GM12892 (cell line): ENCODE data around the gene CCDC152.
A peak's percentile ranks its signal among the peaks of the same experiment; 100 is the strongest.

Experiments used
- DNase-seq: peaks from one replicate; pipeline ENCODE4 v3.0.0; 2011; ENCODE audit not compliant: insufficient read length
- FAIRE-seq: peaks from 2 replicates; lab custom pipeline; 2011; peaks lifted over from hg19 to GRCh38; lab: Jason Lieb, UNC
- POLR2A ChIP-seq: IDR thresholded peaks from 2 replicates; pipeline ENCODE4 v1.6.1; 2011; ENCODE audit warnings: low read depth, low read length, control low read depth
- POLR2AphosphoS5 ChIP-seq: IDR thresholded peaks from 2 replicates; pipeline ENCODE4 v1.6.1; 2011; ENCODE audit warnings: low read depth, low read length, control low read depth
- TAF1 ChIP-seq: IDR thresholded peaks from 2 replicates; pipeline ENCODE4 v1.6.1; 2011; ENCODE audit warnings: low read depth, mild to moderate bottlenecking, control low read depth, low read length, borderline replicate concordance

Gene CCDC152

DNA sequence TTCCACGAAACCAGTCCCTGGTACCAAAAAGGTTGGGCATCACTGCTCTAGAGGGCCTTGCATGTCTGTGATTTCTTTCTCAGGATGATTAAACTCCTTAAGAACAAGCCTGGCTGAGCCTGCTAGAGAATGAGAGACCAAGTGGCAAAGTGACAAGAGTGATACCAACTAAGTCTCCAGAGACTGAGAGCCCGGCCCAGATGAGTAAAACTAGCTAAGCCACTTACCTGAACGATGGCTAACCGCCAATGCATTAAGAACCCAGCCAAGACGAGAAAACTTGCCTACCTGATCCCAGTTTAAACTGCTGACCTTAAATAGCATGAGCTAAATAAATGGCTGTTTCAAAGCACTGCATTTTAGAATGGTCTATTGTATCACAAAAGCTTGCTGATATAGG is 5.6 kb upstream of the CCDC152 start:
- no peak for DNase-seq
- no peak for FAIRE-seq
- TF ChIP-seq POLR2A (no peak), TAF1 (no peak), POLR2AphosphoS5 (no peak)

- DNase-seq: no peak
- FAIRE-seq: no peak
- TF ChIP-seq POLR2A (no peak), POLR2AphosphoS5 (no peak), TAF1 (no peak)
Measured at GRCh38 chr5:42753099-42753498, 3.5 kb upstream of the CCDC152 start.

- TF ChIP-seq POLR2A (no peak), TAF1 (no peak), POLR2AphosphoS5 (no peak)
- FAIRE-seq (no peak), DNase-seq (no peak)
Measured at GRCh38 chr5:42759456-42759855, 2.8 kb downstream of the CCDC152 start.

DNA sequence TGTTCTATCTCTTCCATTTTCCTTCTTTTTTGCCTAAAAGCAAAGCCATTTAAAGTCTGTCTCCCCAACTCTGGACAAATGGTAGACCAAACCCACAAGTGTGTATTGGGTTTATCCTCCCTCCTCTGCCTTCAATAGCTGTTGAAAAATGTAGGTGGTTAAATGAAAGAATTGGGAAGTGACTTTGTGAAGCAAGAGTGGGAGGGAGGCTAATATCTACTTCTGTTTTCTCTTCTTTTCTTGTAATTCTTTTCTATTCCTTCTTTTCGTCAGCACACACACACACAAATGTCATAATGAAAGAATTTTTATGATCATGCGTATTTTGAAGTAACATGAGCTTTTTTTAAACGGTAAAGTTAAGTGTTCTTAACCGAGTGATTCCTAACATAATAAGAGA is 3.8 kb downstream of the CCDC152 start:
- DNase-seq: no peak
- TF ChIP-seq TAF1 (no peak), POLR2A (no peak)
- FAIRE-seq: no peak

DNA sequence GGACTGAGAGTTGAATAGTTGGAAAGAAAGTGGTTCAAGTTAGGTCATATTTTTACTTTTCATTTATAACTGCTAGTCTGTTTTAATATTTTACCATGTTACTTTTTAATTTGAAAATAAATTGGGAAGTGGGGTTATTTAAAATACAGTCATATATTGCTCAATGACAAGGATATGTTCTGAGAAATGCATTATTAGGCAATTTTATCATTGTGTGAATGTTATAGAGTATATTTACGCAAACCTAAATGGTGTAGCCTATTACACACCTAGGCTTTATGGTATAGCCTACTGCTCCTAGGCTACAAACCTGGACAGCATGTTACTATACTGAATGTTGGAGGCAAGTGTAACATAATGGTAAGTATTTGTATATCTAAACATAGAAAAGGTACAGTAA is 5.2 kb downstream of the CCDC152 start:
- FAIRE-seq: no peak
- DNase-seq: no peak
- no peak for TF ChIP-seq TAF1

- TF ChIP-seq POLR2AphosphoS5: no peak
- no peak for TF ChIP-seq POLR2A
- no peak for TF ChIP-seq TAF1
- FAIRE-seq (peak; percentile 30), DNase-seq (no peak)
Measured at GRCh38 chr5:42767491-42768105, 11.0 kb downstream of the CCDC152 start.

GRCh38 chr5:42768106-42768504 is 11.5 kb downstream of the CCDC152 start:
- DNase-seq (no peak), FAIRE-seq (no peak)
- TF ChIP-seq POLR2A (no peak), POLR2AphosphoS5 (no peak), TAF1 (no peak)

GRCh38 chr5:42770003-42770402 is 13.4 kb downstream of the CCDC152 start:
- DNase-seq (no peak), FAIRE-seq (peak; percentile 24)
- TF ChIP-seq POLR2AphosphoS5: no peak
- no peak for TF ChIP-seq POLR2A
- no peak for TF ChIP-seq TAF1

DNA sequence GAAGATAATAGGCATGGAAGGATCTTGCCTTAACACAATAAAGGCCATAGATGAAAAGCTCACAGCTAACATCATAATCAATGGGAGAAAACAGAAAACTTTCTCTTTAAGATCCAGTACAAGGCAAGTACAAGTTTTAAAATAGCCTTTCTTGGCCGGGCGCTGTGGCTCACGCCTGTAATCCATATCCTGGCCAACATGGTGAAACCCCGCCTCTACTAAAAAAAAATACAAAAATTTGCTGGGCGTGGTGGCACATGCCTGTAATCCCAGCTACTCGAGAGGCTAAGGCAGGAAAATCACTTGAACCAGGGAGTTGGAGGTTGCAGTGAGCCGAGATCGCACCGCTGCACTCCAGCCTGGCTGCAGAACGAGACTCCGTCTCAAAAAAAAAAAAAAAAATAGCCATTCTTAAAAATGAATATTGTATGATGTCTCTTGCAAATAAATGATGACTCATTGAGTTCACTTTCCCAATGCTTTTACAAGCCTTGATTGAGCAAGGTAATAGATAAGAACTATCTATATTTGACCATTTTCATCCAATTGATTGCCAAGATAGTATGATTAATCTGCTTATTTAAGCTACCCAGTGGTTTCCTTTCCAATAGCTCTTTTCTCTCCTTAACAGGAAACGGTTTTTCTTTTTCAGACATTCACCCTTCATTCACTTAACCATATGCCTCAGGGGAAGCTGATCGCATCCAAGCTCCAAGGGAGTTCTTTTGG is 15.8 kb downstream of the CCDC152 start:
- TF ChIP-seq TAF1: no peak
- no peak for TF ChIP-seq POLR2AphosphoS5
- no peak for TF ChIP-seq POLR2A
- no peak for FAIRE-seq
- no peak for DNase-seq

DNA sequence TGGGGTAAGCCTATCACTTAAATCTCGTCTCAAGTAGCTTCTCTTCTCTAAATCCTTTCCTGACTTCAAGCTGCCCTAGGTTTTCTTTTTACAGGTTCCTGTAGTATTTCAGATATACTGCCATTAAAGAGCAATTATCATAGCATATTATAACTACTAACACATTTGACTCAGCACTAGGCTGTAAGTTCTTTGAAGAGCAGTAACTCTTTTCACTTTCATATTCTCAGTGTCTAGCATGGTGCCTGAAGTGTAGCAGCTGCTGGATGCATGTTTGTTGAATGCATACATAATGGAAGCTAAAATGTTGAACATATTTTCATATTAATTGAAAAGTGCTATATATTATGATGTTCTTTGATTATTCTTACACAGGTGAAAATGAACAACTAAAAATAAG is 22.5 kb downstream of the CCDC152 start:
- FAIRE-seq (no peak), DNase-seq (no peak)
- no peak for TF ChIP-seq POLR2AphosphoS5
- TF ChIP-seq TAF1: no peak
- no peak for TF ChIP-seq POLR2A

DNA sequence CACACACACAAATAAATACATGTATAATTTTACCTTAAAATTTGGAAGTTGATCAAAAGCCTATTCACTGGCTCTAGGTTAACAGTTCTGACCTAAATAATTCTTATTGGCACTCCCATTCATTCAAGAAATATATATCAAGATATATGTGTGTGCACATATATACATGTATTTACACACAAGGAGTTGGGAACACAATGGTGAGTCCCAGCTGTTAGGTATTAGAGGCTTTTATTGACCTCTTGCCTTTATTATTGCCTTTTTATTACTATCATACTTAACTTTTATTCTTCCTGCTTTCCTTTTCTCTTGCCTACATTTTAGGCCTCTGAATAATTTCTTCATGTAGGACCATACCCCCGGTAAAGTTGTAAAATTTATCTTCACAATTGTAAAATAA is 25.0 kb downstream of the CCDC152 start:
- FAIRE-seq (no peak), DNase-seq (no peak)
- no peak for TF ChIP-seq POLR2A
- TF ChIP-seq POLR2AphosphoS5: no peak
- no peak for TF ChIP-seq TAF1

DNA sequence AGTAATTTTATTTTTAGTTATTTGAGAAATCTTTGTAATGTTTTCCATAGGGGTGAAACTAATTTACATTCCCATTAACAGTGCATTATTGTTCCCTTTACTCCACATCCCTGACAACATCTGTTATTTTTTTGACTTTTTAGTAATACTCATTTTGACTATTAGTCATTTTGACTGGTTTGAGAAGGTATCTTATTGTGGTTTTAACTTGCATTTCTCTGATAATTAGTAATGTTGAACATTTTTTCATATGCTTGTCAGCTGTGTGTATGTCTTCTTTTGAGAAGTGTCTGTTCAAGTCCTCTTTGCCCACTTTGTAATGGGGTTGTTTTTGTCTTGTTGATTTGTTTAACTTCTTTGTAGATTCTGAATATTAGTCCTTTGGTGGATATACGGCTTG is 27.5 kb downstream of the CCDC152 start:
- no peak for TF ChIP-seq TAF1
- no peak for TF ChIP-seq POLR2A
- no peak for TF ChIP-seq POLR2AphosphoS5
- FAIRE-seq (no peak), DNase-seq (no peak)

DNA sequence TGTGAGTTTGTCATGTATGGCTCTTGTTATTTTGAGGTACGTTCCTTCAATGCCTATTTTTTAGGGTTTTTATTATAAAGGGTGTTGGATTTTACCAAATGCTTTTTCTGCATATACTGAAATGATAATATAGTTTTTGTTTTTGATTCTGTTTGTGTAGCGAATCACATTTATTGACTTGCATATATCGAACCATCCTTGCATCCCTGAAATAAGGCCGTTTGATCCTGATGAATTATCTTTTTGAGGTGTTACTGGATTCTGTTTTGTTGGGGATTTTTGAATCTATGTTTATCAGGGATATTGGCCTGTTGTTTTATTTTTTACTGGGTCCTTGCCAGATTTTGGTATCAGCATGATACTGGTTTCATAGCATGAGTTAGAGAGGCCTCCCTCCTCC is 29.1 kb downstream of the CCDC152 start:
- DNase-seq: no peak
- no peak for FAIRE-seq
- no peak for TF ChIP-seq POLR2AphosphoS5
- TF ChIP-seq POLR2A: no peak
- TF ChIP-seq TAF1: no peak
